Measurements from ENCODE around the gene SLC38A10.

DNA sequence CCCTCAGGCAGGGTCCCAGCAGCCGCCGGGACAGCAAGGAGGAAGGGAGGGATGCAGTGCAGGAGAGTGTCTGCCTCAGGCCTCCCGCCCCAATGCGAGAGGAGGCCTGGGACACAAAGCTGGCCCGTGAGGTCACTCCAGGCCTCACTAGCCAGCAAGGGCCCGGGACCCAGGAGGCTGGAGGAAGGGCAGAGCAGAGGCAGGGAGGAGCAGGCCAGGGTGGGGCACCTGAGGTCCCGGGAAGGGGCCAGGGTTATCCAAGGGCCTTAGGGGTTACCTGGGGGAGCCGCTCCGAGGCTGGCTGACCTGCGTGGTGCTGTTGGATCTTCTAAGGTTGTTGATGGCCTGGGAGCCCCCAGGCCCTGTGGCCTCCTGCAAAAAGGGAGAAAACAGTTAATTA, 86.5 kb downstream of the SLC38A10 start:
- TF ChIP-seq CTCF (IDR thresholded peaks at IDR 0.05) (no peak), POLR2A (IDR thresholded peaks at IDR 0.05) (no peak)
